HCEC 1CT (cell line): ENCODE measurements around the gene THSD4.

Experiments
- DNase-seq: peaks from one replicate; pipeline ENCODE4 v3.0.0-alpha.2; 2017

THSD4 gene

GRCh38 chr15:71807125-71807629, 691.9 kb downstream of the THSD4 start:
- DNase-seq: no peak

- DNase-seq: no peak
Observed at GRCh38 chr15:71807691-71808091, 692.4 kb downstream of the THSD4 start.

GRCh38 chr15:71808311-71809020, 693.2 kb downstream of the THSD4 start:
- DNase-seq: no peak

GRCh38 chr15:71809346-71809745, 694.1 kb downstream of the THSD4 start:
- DNase-seq: no peak

GRCh38 chr15:71810256-71811035, 695.2 kb downstream of the THSD4 start, which contains the start of gene NR2E3:
NR2E3 (plus strand) TSS chr15:71810554; CDS start chr15:71810744, 190 bp downstream.
- DNase-seq: no peak

GRCh38 chr15:71811036-71811736, 695.9 kb downstream of the THSD4 start:
- DNase-seq: no peak

- no peak for DNase-seq
Observed at GRCh38 chr15:71811752-71812735, 696.8 kb downstream of the THSD4 start.

- no peak for DNase-seq
Observed at GRCh38 chr15:71812966-71813722, 697.9 kb downstream of the THSD4 start.

- no peak for DNase-seq
Observed at GRCh38 chr15:71813723-71814470, 698.6 kb downstream of the THSD4 start.

GRCh38 chr15:71815301-71815700, 700.0 kb downstream of the THSD4 start:
- DNase-seq: no peak

- DNase-seq: no peak
Observed at GRCh38 chr15:71817351-71817750, 702.1 kb downstream of the THSD4 start.

- DNase-seq: no peak
Observed at GRCh38 chr15:71820127-71820526, 704.9 kb downstream of the THSD4 start.

- no peak for DNase-seq
Observed at GRCh38 chr15:71821547-71822129, 706.4 kb downstream of the THSD4 start.

GRCh38 chr15:71822890-71823630, 707.8 kb downstream of the THSD4 start:
- no peak for DNase-seq

- no peak for DNase-seq
Observed at GRCh38 chr15:71823801-71824200, 708.5 kb downstream of the THSD4 start.

GRCh38 chr15:71825021-71825730, 709.9 kb downstream of the THSD4 start:
- DNase-seq: no peak

GRCh38 chr15:71826196-71826595, 710.9 kb downstream of the THSD4 start:
- no peak for DNase-seq

GRCh38 chr15:71830981-71831380, 715.7 kb downstream of the THSD4 start:
- no peak for DNase-seq
